M059J (cell line): ENCODE data around the gene CXCL12. TPM values are rescaled to one million over a fixed set of nuclear protein-coding genes. Genes with fewer than 3 reads are reported as not detected.
A peak's percentile ranks its signal among the peaks of the same experiment; 100 is the strongest.

Experiments
- DNase-seq: peaks from one replicate; pipeline ENCODE4 v3.0.0-alpha.2; 2012; ENCODE audit warnings: low read depth
- total RNA-seq: library from RNA; depleted of rRNA; stranded (reverse); fragments of >200 nt; shearing (Covaris generic); gene quantifications from 2 replicates; pipeline ENCODE4 v1.2.3, GENCODE V29; 2014

CXCL12 gene
- total RNA-seq, 1 experiment from 2014 or later = 0.81 TPM

GRCh38 chr10:44364566-44364965 is 20.3 kb downstream of the CXCL12 start:
- DNase-seq = no peak

- no peak for DNase-seq
These were observed 21.2 kb downstream of the CXCL12 start for GRCh38 chr10:44363716-44364115.

GRCh38 chr10:44362866-44363711 is 21.8 kb downstream of the CXCL12 start:
- DNase-seq = no peak

GRCh38 chr10:44361109-44361508 is 23.8 kb downstream of the CXCL12 start:
- no peak for DNase-seq

- DNase-seq = no peak
These were observed 26.7 kb downstream of the CXCL12 start for GRCh38 chr10:44358080-44358771.

GRCh38 chr10:44357023-44357540 is 27.8 kb downstream of the CXCL12 start:
- no peak for DNase-seq

GRCh38 chr10:44356139-44357022 is 28.5 kb downstream of the CXCL12 start:
- DNase-seq = no peak

- DNase-seq = no peak
These were observed 29.3 kb downstream of the CXCL12 start for GRCh38 chr10:44355630-44356029.

GRCh38 chr10:44354771-44355170 is 30.1 kb downstream of the CXCL12 start:
- DNase-seq = no peak

GRCh38 chr10:44353721-44354120 is 31.2 kb downstream of the CXCL12 start:
- no peak for DNase-seq

- DNase-seq = no peak
These were observed 31.8 kb downstream of the CXCL12 start for GRCh38 chr10:44353128-44353390.

- peak; percentile 72 for DNase-seq
These were observed 32.4 kb downstream of the CXCL12 start for GRCh38 chr10:44352316-44353127.

GRCh38 chr10:44348496-44348895 is 36.4 kb downstream of the CXCL12 start:
- DNase-seq = no peak

GRCh38 chr10:44347609-44348400 is 37.1 kb downstream of the CXCL12 start:
- no peak for DNase-seq

- DNase-seq = no peak
These were observed 40.2 kb downstream of the CXCL12 start for GRCh38 chr10:44344727-44345126.

GRCh38 chr10:44343843-44344242 is 41.1 kb downstream of the CXCL12 start:
- DNase-seq = peak; percentile 22

- no peak for DNase-seq
These were observed 43.0 kb downstream of the CXCL12 start for GRCh38 chr10:44341886-44342285.

GRCh38 chr10:44340557-44340956 is 44.3 kb downstream of the CXCL12 start:
- no peak for DNase-seq

GRCh38 chr10:44339218-44339617 is 45.7 kb downstream of the CXCL12 start:
- DNase-seq = peak; percentile 86

- no peak for DNase-seq
These were observed 47.8 kb downstream of the CXCL12 start for GRCh38 chr10:44337081-44337480.
